ENCODE measurements around the gene PERCC1.

PERCC1 gene

GRCh38 chr16:1398351-1398750 lies 32.5 kb upstream of the PERCC1 start:
- DNase-seq (ENCODE audit: low spot score), result no peak
- no peak for TF ChIP-seq CTCF (IDR thresholded peaks at IDR 0.05; ENCODE audit: borderline replicate concordance, control extremely low read depth, extremely low read depth, insufficient read depth, missing control alignments)
- in situ Hi-C loops (cut with MboI; ENCODE audit: low sequenced_read_pairs, unreplicated experiment), result no loop called here

DNA sequence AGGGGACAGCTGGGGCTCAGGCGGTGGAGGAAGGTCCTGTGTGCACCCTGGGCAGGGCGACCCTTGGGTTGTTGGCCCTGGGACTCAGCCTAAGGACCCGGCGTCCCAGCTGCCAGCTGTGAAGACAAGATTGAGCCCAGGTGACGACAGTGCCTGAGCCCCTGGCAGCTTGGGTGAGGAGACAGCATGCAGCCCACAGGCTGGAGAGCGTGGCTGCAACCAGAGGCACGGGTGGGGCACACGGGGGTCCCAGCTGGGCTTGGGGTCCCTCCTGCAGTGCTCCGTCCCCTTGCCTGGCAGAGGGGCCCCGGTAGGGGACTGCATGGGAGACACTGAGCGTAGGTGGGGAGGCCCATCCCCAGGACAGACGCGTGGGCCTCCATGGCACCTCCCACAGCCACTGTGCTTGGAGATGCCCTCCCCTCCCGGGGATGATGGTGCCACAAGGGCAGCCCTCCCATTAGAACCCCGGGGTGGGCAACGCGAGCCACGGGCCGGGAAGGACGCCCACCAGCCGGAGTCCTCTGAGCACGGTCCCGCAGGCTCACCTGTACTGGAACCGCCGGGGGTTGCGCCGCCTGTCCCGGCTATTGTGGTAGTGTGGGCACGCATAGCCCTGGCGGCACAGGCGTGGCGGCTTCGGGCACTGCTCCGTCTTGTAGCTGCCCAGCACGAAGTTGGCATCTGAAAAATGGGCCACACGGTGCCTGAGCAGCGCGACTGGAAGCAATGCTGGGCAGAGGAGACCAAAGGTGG lies 31.9 kb upstream of the PERCC1 start:
- no peak for DNase-seq (ENCODE audit: low spot score)
- no peak for TF ChIP-seq CTCF (IDR thresholded peaks at IDR 0.05; ENCODE audit: borderline replicate concordance, control extremely low read depth, extremely low read depth, insufficient read depth, missing control alignments)
- in situ Hi-C loops (cut with MboI; ENCODE audit: low sequenced_read_pairs, unreplicated experiment), result no loop called here

DNA sequence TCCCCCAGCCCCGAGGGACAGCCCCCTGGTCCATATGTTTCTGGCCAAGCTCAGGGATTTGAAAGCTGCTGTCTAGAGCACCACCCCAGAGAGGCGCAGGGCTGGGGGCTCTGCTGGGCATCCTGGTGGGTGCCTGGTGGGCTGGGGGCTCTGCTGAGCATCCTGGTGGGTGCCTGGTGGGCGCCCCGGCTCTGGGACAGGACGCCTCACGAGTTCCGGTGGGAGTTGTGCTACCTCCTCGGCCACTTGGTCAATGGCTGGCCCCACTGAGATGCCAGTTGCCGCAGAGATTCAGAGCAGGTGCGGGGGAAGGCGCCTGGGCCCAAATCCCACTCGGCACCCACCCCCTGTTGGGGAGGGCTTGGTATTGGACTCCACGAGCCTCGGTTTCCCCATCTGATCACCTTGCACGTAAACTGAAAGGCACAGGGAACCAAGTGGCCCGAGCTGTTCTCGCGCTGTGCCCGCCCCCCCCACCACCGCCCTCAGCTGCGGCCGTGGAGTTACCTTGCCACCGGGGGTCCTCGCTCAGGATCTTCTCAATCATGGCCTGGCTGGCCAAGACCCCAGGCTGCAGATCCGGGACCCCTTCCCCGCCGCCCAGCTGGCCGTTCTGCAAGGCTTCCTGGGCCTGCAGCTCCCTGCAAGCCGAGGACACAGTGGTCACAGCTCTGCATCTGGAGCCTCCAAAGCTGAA lies 29.7 kb upstream of the PERCC1 start:
- no peak for TF ChIP-seq CTCF (IDR thresholded peaks at IDR 0.05; ENCODE audit: borderline replicate concordance, control extremely low read depth, extremely low read depth, insufficient read depth, missing control alignments)
- in situ Hi-C loops (cut with MboI; ENCODE audit: low sequenced_read_pairs, unreplicated experiment), result no loop called here
- no peak for DNase-seq (ENCODE audit: low spot score)

DNA sequence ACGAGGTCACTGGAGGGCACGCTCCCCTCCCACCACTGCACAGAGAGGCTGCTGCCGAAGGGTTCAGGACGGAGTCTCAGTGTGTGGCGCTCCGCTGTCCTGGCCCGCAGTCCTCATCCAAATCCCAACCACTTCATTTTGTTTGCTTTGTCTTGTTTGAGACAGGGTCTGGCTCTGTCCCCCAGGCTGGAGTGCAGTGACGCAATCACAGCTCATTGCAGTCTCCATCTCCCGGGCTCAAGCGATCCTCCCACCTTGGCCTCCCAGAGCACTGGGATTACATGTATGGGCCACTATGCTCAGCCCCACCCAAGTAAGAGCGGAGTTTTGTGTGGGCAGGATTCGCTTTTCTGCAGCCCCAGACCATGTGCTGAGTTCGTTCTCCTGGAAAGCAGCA lies 29.1 kb upstream of the PERCC1 start:
- in situ Hi-C loops (cut with MboI; ENCODE audit: low sequenced_read_pairs, unreplicated experiment), result no loop called here
- DNase-seq (ENCODE audit: low spot score), result no peak
- TF ChIP-seq CTCF (IDR thresholded peaks at IDR 0.05; ENCODE audit: borderline replicate concordance, control extremely low read depth, extremely low read depth, insufficient read depth, missing control alignments), result no peak

GRCh38 chr16:1403036-1403435 lies 27.8 kb upstream of the PERCC1 start:
- no peak for DNase-seq (ENCODE audit: low spot score)
- TF ChIP-seq CTCF (IDR thresholded peaks at IDR 0.05; ENCODE audit: borderline replicate concordance, control extremely low read depth, extremely low read depth, insufficient read depth, missing control alignments), result no peak
- in situ Hi-C loops (cut with MboI; ENCODE audit: low sequenced_read_pairs, unreplicated experiment), result no loop called here

GRCh38 chr16:1403733-1404132 lies 27.1 kb upstream of the PERCC1 start:
- no peak for DNase-seq (ENCODE audit: low spot score)
- in situ Hi-C loops (cut with MboI; ENCODE audit: low sequenced_read_pairs, unreplicated experiment), result no loop called here
- TF ChIP-seq CTCF (IDR thresholded peaks at IDR 0.05; ENCODE audit: borderline replicate concordance, control extremely low read depth, extremely low read depth, insufficient read depth, missing control alignments), result no peak
